Kidney epithelial cell (primary cell): ENCODE data around the gene EZH1. TPM values are rescaled to one million over a fixed set of nuclear protein-coding genes. Genes with fewer than 3 reads are reported as not detected.

Experiments
- DNase-seq: peaks from one replicate; pipeline ENCODE4 v3.0.0-alpha.2; 2010; ENCODE audit warnings: low read depth
- H3K27me3 ChIP-seq: 2 replicates; pipeline ENCODE4 v1.6.0; 2011; ENCODE audit warnings: low read length; ENCODE audit not compliant: control insufficient read depth, insufficient read depth
- H3K36me3 ChIP-seq: 2 replicates; pipeline ENCODE4 v1.5.1; 2011; ENCODE audit warnings: low read length; ENCODE audit not compliant: control insufficient read depth, insufficient read depth
- H3K4me3 ChIP-seq: 2 replicates; pipeline ENCODE4 v1.5.1; 2011; ENCODE audit warnings: low read depth, mild to moderate bottlenecking, control low read depth, low read length
- total RNA-seq: library from RNA; depleted of rRNA; stranded (reverse); fragments of >200 nt; gene quantifications from 2 replicates; pipeline ENCODE4 v1.2.3, GENCODE V29; 2015
- TF ChIP-seq, protein P1 (sequence below): IDR thresholded peaks from 2 replicates; pipeline ENCODE4 v1.5.1; 2011; ENCODE audit warnings: mild to moderate bottlenecking, moderate library complexity, low read length, control low read depth, inconsistent platforms; ENCODE audit not compliant: insufficient read depth, poor library complexity, severe bottlenecking

Gene EZH1
- total RNA-seq, 1 donor from 2014 or later: 14.7 TPM

DNA sequence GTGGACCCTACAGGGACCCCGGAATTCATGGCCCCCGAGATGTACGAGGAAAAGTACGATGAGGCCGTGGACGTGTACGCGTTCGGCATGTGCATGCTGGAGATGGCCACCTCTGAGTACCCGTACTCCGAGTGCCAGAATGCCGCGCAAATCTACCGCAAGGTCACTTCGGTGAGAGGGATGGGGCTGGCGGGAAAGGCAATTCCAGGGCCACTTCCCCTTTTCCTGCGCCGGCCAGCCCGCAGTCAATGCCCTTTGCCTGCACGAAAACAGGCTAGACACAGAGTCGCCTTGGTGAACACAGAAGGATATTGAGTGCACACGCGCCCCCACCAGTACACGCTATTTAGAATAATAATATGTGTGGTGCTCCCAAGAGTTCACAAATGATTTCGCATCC, 39.6 kb upstream of the EZH1 start:
- TF ChIP-seq, protein P1, sequence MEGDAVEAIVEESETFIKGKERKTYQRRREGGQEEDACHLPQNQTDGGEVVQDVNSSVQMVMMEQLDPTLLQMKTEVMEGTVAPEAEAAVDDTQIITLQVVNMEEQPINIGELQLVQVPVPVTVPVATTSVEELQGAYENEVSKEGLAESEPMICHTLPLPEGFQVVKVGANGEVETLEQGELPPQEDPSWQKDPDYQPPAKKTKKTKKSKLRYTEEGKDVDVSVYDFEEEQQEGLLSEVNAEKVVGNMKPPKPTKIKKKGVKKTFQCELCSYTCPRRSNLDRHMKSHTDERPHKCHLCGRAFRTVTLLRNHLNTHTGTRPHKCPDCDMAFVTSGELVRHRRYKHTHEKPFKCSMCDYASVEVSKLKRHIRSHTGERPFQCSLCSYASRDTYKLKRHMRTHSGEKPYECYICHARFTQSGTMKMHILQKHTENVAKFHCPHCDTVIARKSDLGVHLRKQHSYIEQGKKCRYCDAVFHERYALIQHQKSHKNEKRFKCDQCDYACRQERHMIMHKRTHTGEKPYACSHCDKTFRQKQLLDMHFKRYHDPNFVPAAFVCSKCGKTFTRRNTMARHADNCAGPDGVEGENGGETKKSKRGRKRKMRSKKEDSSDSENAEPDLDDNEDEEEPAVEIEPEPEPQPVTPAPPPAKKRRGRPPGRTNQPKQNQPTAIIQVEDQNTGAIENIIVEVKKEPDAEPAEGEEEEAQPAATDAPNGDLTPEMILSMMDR: no peak
- H3K4me3 ChIP-seq: no peak overlapping the region
- peaks cover 2% of the 10 kb centered on the region for H3K27me3 ChIP-seq
- no peaks in the 10 kb centered on the region for H3K36me3 ChIP-seq
- no peak for DNase-seq

- Histone ChIP-seq H3K27me3 (peaks cover 2% of the 10 kb centered on the region), H3K36me3 (no peaks in the 10 kb centered on the region), H3K4me3 (no peak overlapping the region)
- TF ChIP-seq, protein P1: no peak
- no peak for DNase-seq
Measured at GRCh38 chr17:42783791-42784138, 38.9 kb upstream of the EZH1 start.

DNA sequence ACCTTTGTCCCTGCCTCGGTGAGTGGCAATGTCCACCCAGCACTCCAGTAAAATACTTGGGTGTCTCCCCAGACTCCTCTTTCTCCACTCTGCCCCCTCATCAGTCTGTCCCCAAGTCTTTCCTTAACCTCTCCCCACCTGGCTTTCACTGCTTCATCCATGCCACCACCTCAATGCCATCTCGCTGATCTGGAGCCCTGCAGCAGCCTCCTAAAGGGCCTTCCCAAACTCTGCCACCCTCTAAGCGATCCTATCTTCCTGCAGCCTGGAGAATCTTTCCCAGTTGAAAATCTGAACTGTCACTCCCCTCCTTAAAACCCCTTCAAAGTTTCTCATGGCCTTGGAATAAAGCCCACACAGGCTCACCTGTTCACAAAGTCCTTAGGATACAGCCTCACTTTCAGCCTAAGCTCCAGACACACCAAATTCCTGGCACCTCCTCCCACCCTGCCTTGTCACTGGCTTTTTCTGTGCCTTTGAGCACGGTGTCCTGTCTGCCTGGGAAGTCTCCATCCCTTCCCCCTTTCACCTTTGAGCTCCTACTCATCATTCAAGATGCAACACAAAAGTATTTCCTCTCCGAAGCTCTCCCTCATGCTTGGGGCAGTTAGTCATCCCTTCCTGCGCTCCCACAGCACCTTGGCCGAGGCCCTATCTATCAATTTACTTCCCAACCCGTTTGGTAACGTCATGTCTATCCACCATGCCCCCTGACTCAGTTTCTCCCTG, 38.4 kb upstream of the EZH1 start:
- H3K4me3 ChIP-seq: no peak overlapping the region
- DNase-seq: peak; percentile 61

DNA sequence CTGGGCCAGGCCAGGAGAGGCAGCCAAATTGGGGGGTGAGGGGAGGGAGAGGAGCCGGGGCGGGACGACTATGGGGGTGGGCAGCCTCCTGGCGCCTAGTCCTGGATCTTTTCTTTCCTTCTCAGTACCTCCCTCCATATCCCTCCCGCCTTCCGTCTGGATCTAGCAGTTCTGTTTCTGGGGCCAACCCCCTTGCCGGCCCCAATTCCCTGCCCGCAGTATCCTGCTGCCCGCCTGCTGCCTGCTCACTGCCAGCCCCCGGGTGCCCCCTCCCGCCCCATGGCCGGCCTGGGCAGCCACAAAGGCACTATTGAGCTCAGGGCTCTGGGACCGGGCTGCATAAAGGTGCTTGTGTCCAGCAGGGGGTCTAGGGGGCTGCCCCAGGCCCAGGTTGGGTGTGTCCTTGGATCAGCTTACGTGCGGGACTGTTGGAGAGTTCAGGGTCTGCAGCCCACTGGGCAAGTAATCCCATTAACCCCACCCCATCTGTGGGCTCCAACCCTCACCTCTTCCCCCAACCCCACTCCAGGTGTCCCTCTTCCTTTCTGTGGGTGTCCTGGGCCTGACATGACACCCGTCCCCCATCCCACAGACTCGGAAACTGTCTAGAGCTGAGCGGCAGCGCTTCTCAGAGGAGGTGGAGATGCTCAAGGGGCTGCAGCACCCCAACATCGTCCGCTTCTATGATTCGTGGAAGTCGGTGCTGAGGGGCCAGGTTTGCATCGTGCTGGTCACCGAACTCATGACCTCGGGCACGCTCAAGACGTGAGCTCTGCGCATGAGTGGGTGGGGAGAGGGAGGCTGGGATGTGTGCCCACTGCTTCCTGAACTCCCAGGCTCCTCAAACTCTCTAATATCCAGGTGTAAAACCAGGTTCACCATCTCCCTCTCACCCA, 37.6 kb upstream of the EZH1 start:
- no peak for DNase-seq
- Histone ChIP-seq H3K36me3 (no peaks in the 10 kb centered on the region), H3K27me3 (peaks cover 2% of the 10 kb centered on the region), H3K4me3 (peak overlapping the region; percentile 57)
- TF ChIP-seq, protein P1: no peak

More for the DNA sequence above, 38.4 kb upstream of the EZH1 start:
- TF ChIP-seq, protein P1: no peak
- Histone ChIP-seq H3K36me3 (no peaks in the 10 kb centered on the region), H3K27me3 (peaks cover 2% of the 10 kb centered on the region)

DNA sequence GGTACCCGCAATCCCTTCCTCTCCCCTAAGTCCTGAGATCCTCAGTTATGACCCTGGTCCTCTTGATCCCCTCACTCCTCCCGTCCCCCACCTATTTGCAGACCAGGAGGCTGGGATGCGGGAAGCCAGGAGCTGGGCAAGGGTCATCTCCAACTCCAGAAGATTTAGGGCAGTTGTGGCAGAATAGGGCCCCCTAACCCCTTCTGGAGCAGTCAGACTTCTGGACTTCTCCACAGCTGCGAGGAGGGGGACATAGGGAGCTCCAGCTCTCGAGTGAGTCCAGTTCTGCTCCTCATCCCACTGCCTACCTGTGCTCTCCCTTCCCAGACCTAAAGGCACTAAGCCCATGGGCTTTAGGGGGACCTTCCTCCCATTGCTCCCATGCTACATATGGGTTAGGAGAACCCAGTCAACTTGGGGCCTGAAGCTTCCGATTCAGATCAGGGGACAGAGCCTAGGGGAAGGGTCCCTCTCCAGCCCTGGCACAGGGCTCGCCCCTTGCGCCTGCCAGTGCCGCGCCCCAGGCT, 36.9 kb upstream of the EZH1 start:
- Histone ChIP-seq H3K4me3 (peak overlapping the region; percentile 57), H3K27me3 (peaks cover 2% of the 10 kb centered on the region), H3K36me3 (no peaks in the 10 kb centered on the region)
- TF ChIP-seq, protein P1: no peak
- no peak for DNase-seq
